ENCODE measurements around the gene ZNHIT2. TPM values are rescaled to one million over a fixed set of nuclear protein-coding genes. Genes with fewer than 3 reads are reported as not detected.
A peak's percentile ranks its signal among the peaks of the same experiment; 100 is the strongest.

Gene ZNHIT2
- total and polyA plus RNA-seq, 2 of the 13 experiments (the other 11 are each of a cell fraction or from before 2014, with no cell fraction given), result 1.1 to 6.5 TPM

GRCh38 chr11:65151331-65151899, 33.9 kb upstream of the ZNHIT2 start:
- Histone ChIP-seq H3K79me2 (ENCODE audit: insufficient read depth, low read length) (no peaks in the 10 kb centered on the region), H3K9ac (ENCODE audit: insufficient read depth, low read depth, low read length) (no peak overlapping the region), H3K9me3 (ENCODE audit: low read length) (peaks cover 5% of the 10 kb centered on the region; the same call in 1 of the 2 replicates), H2AFZ (ENCODE audit: low read length) (no peak overlapping the region), H3K27ac (ENCODE audit: extremely low read length, insufficient read depth, low read length) (no peak overlapping the region), H3K4me3 (replicated peaks in 1 of 3; ENCODE audit: insufficient read depth in 1 of 3, low read depth in 2 of 3, low read length in 3 of 3) (no peak overlapping the region), H3K4me1 (ENCODE audit: insufficient read depth, low read length) (peaks cover 36% of the 10 kb centered on the region), H3K27me3 (ENCODE audit: control insufficient read depth in 1 of 2, insufficient read depth in 2 of 2, low read length in 2 of 2) (no peaks in the 10 kb centered on the region), H3K4me2 (ENCODE audit: low read depth, low read length) (peak overlapping the region; percentile 85; the same call in 1 of the 2 replicates), H3K36me3 (replicated peaks in 1 of 2; ENCODE audit: control insufficient read depth in 1 of 2, insufficient read depth in 2 of 2, low read length in 2 of 2) (no peaks in the 10 kb centered on the region), H4K20me1 (ENCODE audit: insufficient read depth, low read length) (no peaks in the 10 kb centered on the region)
- intact Hi-C loops (cut with micrococcal nuclease; ENCODE audit: unreplicated experiment) (no loop called here), in situ Hi-C loops (cut with HindIII; ENCODE audit: extremely low pct_ligation_motif_present, low pct_unique_long_range_greater_than_20kb) (no loop called here)
- ChIA-PET CTCF (ENCODE audit: low intra/inter-chr PET ratio, low total read pairs) (no interaction called here), POLR2A (interaction anchor here (3.0 kb wide), 1 partner anchor 17 kb away, joined by 12 read pairs; the partner anchor contains the start of gene SYVN1)
- DNase-seq (ENCODE audit: low spot score) (no peak), FAIRE-seq (no peak), ATAC-seq (no peak)
- BruUV-seq (replicated peaks), result no TSS peak
- 37% methylated on average over 3 of the region's 3 CpGs for WGBS (ENCODE audit: low lambda C conversion rate)
- TF ChIP-seq, protein P1, sequence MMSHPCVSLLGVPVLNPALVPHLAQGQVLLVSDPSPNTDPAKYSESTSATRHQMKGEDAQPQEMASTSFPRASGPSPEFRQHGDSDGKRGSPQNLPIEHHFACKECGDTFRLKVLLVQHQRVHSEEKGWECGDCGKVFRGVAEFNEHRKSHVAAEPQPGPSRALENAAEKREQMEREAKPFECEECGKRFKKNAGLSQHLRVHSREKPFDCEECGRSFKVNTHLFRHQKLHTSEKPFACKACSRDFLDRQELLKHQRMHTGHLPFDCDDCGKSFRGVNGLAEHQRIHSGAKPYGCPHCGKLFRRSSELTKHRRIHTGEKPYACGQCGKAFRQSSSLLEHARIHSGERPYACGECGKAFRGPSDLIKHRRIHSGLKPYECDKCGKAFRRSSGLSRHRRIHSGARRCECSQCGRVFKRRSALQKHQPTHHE (CRISPR knock-in tag; IDR thresholded peaks at IDR 0.05; ENCODE audit: borderline replicate concordance), result no peak
- TF ChIP-seq ZNF777 (CRISPR knock-in tag; IDR thresholded peaks at IDR 0.05) (no peak), ZNF547 (CRISPR knock-in tag; IDR thresholded peaks at IDR 0.05) (no peak), ELK4 (CRISPR knock-in tag; IDR thresholded peaks at IDR 0.05; ENCODE audit: borderline replicate concordance) (no peak), ZNF333 (CRISPR knock-in tag; IDR thresholded peaks at IDR 0.05; ENCODE audit: borderline replicate concordance) (no peak), ZNF10 (CRISPR knock-in tag; IDR thresholded peaks at IDR 0.05; ENCODE audit: borderline replicate concordance, low read depth) (no peak), ZNF263 (CRISPR knock-in tag; IDR thresholded peaks at IDR 0.05) (no peak), CEBPG (CRISPR knock-in tag; IDR thresholded peaks at IDR 0.05) (no peak), PHF5A (CRISPR knock-in tag; IDR thresholded peaks at IDR 0.05; ENCODE audit: low read depth, unreplicated experiment) (no peak), ASH2L (IDR thresholded peaks at IDR 0.05; ENCODE audit: insufficient read length, low read depth, low read length) (no peak), TFAP4 (IDR thresholded peaks at IDR 0.05; ENCODE audit: borderline replicate concordance, low read depth) (no peak), KDM3A (CRISPR knock-in tag; IDR thresholded peaks at IDR 0.05; ENCODE audit: low read depth) (no peak), HOXD1 (CRISPR knock-in tag; IDR thresholded peaks at IDR 0.05) (no peak), ZSCAN31 (CRISPR knock-in tag; IDR thresholded peaks at IDR 0.05; ENCODE audit: low read depth) (no peak), NFIB (CRISPR knock-in tag; IDR thresholded peaks at IDR 0.05; ENCODE audit: borderline replicate concordance) (no peak)
- TF ChIP-seq, protein P2, sequence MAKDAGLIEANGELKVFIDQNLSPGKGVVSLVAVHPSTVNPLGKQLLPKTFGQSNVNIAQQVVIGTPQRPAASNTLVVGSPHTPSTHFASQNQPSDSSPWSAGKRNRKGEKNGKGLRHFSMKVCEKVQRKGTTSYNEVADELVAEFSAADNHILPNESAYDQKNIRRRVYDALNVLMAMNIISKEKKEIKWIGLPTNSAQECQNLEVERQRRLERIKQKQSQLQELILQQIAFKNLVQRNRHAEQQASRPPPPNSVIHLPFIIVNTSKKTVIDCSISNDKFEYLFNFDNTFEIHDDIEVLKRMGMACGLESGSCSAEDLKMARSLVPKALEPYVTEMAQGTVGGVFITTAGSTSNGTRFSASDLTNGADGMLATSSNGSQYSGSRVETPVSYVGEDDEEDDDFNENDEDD (CRISPR knock-in tag; IDR thresholded peaks at IDR 0.05; ENCODE audit: borderline replicate concordance), result no peak
- TF ChIP-seq, protein P3, sequence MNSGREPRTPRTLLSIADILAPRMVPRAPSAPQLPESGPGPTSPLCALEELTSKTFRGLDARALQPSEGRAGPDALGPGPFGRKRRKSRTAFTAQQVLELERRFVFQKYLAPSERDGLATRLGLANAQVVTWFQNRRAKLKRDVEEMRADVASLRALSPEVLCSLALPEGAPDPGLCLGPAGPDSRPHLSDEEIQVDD (CRISPR knock-in tag; IDR thresholded peaks at IDR 0.05; ENCODE audit: borderline replicate concordance), result no peak
- TF ChIP-seq, protein P4, sequence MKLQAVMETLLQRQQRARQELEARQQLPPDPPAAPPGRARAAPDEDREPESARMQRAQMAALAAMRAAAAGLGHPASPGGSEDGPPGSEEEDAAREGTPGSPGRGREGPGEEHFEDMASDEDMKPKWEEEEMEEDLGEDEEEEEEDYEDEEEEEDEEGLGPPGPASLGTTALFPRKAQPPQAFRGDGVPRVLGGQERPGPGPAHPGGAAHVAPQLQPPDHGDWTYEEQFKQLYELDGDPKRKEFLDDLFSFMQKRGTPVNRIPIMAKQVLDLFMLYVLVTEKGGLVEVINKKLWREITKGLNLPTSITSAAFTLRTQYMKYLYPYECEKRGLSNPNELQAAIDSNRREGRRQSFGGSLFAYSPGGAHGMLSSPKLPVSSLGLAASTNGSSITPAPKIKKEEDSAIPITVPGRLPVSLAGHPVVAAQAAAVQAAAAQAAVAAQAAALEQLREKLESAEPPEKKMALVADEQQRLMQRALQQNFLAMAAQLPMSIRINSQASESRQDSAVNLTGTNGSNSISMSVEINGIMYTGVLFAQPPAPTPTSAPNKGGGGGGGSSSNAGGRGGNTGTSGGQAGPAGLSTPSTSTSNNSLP (IDR thresholded peaks at IDR 0.05; ENCODE audit: low read depth, low read length), result no peak
